Neural progenitor cell (in vitro differentiated cells): ENCODE results near the gene STAT5A.

Experiments used
- EZH2 ChIP-seq: fragments of 200-600 bp; sonication (generic); IDR thresholded peaks from 2 replicates; pipeline ENCODE4 v1.6.1; 2017; ENCODE audit warnings: antibody characterized with exemption, mild to moderate bottlenecking, moderate library complexity
- TF ChIP-seq, protein P1 (sequence below): fragments of 200-600 bp; sonication (generic); IDR thresholded peaks from 2 replicates; pipeline ENCODE4 v1.5.1; 2017; ENCODE audit warnings: antibody characterized with exemption, mild to moderate bottlenecking

DNA sequence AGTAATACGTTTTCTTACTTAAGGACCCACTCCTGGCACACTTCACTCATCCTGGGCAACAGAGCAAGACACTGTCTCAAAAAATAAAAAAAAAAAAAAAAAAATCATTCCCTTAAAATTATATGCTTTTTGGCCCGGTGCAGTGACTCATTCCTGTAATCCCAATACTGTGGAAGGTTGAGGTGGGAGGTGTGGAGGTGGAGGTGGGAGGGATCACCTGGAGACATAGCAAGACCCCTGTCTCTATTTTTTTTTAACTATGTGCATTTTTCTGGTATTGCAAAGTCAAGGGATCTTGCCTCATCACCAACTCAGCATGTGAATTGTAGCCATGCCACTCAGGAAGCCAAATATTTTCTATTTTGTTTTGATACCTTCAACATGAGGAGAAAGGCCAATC is 21.8 kb upstream of the STAT5A start:
- no peak for TF ChIP-seq EZH2
- TF ChIP-seq, protein P1, sequence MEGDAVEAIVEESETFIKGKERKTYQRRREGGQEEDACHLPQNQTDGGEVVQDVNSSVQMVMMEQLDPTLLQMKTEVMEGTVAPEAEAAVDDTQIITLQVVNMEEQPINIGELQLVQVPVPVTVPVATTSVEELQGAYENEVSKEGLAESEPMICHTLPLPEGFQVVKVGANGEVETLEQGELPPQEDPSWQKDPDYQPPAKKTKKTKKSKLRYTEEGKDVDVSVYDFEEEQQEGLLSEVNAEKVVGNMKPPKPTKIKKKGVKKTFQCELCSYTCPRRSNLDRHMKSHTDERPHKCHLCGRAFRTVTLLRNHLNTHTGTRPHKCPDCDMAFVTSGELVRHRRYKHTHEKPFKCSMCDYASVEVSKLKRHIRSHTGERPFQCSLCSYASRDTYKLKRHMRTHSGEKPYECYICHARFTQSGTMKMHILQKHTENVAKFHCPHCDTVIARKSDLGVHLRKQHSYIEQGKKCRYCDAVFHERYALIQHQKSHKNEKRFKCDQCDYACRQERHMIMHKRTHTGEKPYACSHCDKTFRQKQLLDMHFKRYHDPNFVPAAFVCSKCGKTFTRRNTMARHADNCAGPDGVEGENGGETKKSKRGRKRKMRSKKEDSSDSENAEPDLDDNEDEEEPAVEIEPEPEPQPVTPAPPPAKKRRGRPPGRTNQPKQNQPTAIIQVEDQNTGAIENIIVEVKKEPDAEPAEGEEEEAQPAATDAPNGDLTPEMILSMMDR = no peak
